ENCODE data around the gene FLT3LG. TPM values are rescaled to one million over a fixed set of nuclear protein-coding genes. Genes with fewer than 3 reads are reported as not detected.

FLT3LG gene
- total and polyA plus RNA-seq, 7 donors, result 2.1 to 18.6 (median 6.1) TPM

GRCh38 chr19:49435670-49436069 lies 38.3 kb upstream of the FLT3LG start:
- no peak overlapping the region for H3K4me3 ChIP-seq
- no peaks in the 10 kb centered on the region for H3K9me3 ChIP-seq
- H3K4me1 ChIP-seq, result no peaks in the 10 kb centered on the region
- DNase-seq, result no peak
- H3K27ac ChIP-seq, result no peak overlapping the region
- H3K36me3 ChIP-seq, result no peaks in the 10 kb centered on the region
- TF ChIP-seq CTCF (IDR thresholded peaks at IDR 0.05) (no peak), POLR2AphosphoS5 (IDR thresholded peaks at IDR 0.05) (no peak), EP300 (IDR thresholded peaks at IDR 0.05) (no peak), POLR2A (IDR thresholded peaks at IDR 0.05) (no peak)
- WGBS, 2 donors, result 80 to 86% methylated on average over 10 of the region's 10 CpGs
- peaks cover 52 to 100% (median 97%) of the 10 kb centered on the region in 3 donors for H3K27me3 ChIP-seq
- intact Hi-C loops (cut with DNase I), result no loop called here

GRCh38 chr19:49436381-49437017 lies 37.5 kb upstream of the FLT3LG start:
- no peaks in the 10 kb centered on the region for H3K36me3 ChIP-seq
- intact Hi-C loops (cut with DNase I), result no loop called here
- WGBS, 2 donors, result 13 to 17% methylated on average over 42 of the region's 42 CpGs
- no peak overlapping the region for H3K27ac ChIP-seq
- DNase-seq, result no peak
- peaks cover 0 to 6% (median 2%) of the 10 kb centered on the region in 4 donors for H3K4me1 ChIP-seq
- no peak overlapping the region for H3K4me3 ChIP-seq
- no peak for TF ChIP-seq POLR2AphosphoS5 (IDR thresholded peaks at IDR 0.05)
- TF ChIP-seq POLR2A (IDR thresholded peaks at IDR 0.05), result no peak
- TF ChIP-seq CTCF (IDR thresholded peaks at IDR 0.05), result no peak
- no peak for TF ChIP-seq EP300 (IDR thresholded peaks at IDR 0.05)
- H3K27me3 ChIP-seq, result peaks cover 51 to 100% (median 97%) of the 10 kb centered on the region in 3 donors
- H3K9me3 ChIP-seq, result no peaks in the 10 kb centered on the region

- Histone ChIP-seq H3K27ac (no peak overlapping the region), H3K4me3 (no peak overlapping the region), H3K4me1 (peaks cover 0 to 13% (median 7%) of the 10 kb centered on the region in 4 donors), H3K36me3 (no peaks in the 10 kb centered on the region), H3K9me3 (no peaks in the 10 kb centered on the region), H3K27me3 (peaks cover 49 to 100% (median 97%) of the 10 kb centered on the region in 3 donors)
- TF ChIP-seq POLR2AphosphoS5 (IDR thresholded peaks at IDR 0.05) (no peak), POLR2A (IDR thresholded peaks at IDR 0.05) (no peak), CTCF (IDR thresholded peaks at IDR 0.05) (no peak)
- no peak for DNase-seq
- 15 to 17% methylated on average over 8 of the region's 8 CpGs for WGBS, 2 donors
- intact Hi-C loops (cut with DNase I), result no loop called here
Measured at GRCh38 chr19:49437231-49437630, 36.8 kb upstream of the FLT3LG start.

GRCh38 chr19:49438261-49438660 lies 35.8 kb upstream of the FLT3LG start:
- Histone ChIP-seq H3K4me1 (peaks cover 0 to 23% (median 16%) of the 10 kb centered on the region in 4 donors), H3K4me3 (no peak overlapping the region), H3K36me3 (no peaks in the 10 kb centered on the region), H3K9me3 (no peaks in the 10 kb centered on the region), H3K27me3 (peaks cover 42 to 100% (median 94%) of the 10 kb centered on the region in 3 donors), H3K27ac (no peak overlapping the region)
- TF ChIP-seq EP300 (IDR thresholded peaks at IDR 0.05), result no peak
- no peak for TF ChIP-seq CTCF (IDR thresholded peaks at IDR 0.05)
- TF ChIP-seq POLR2AphosphoS5 (IDR thresholded peaks at IDR 0.05), result no peak
- TF ChIP-seq POLR2A (IDR thresholded peaks at IDR 0.05), result no peak
- 11 to 14% methylated on average over 6 of the region's 6 CpGs for WGBS, 2 donors
- intact Hi-C loops (cut with DNase I), result no loop called here
- no peak for DNase-seq

Data from sigmoid colon (tissue), 7 donors.